GM12864 (cell line): ENCODE measurements around the gene MBTPS2.

Source experiments
- DNase-seq: peaks from one replicate; pipeline ENCODE4 v3.0.0-alpha.2; 2011; ENCODE audit warnings: low read depth
- H3K4me3 ChIP-seq: 2 replicates; pipeline ENCODE4 v1.5.1; 2011; ENCODE audit warnings: mild to moderate bottlenecking, low read depth, low read length, control low read depth
- CTCF ChIP-seq: IDR thresholded peaks from 2 replicates; pipeline ENCODE4 v1.5.1; 2011; ENCODE audit warnings: low read depth, mild to moderate bottlenecking, moderate library complexity, low read length, control low read depth, inconsistent platforms; ENCODE audit errors: missing control alignments

Gene MBTPS2

GRCh38 chrX:21839334-21840192, at the start of gene MBTPS2:
TSS of gene MBTPS2 (plus strand) at chrX:21839617. CDS start at chrX:21839735, 118 bp downstream.
- no peak for TF ChIP-seq CTCF
- peak; percentile 73 for DNase-seq

GRCh38 chrX:21798677-21799219, 40.7 kb upstream of the MBTPS2 start:
- peak; percentile 18 for DNase-seq
- H3K4me3 ChIP-seq: no peak overlapping the region
- TF ChIP-seq CTCF: no peak

More at GRCh38 chrX:21839334-21840192, at the start of gene MBTPS2:
- peak within 1 kb of the TSS; percentile 82 for H3K4me3 ChIP-seq

GRCh38 chrX:21799767-21800166, 39.6 kb upstream of the MBTPS2 start:
- no peak for TF ChIP-seq CTCF
- DNase-seq: no peak
- no peak overlapping the region for H3K4me3 ChIP-seq

- TF ChIP-seq CTCF: no peak
- no peak overlapping the region for H3K4me3 ChIP-seq
- DNase-seq: no peak
Measured at GRCh38 chrX:21800344-21800770, 39.1 kb upstream of the MBTPS2 start.

GRCh38 chrX:21802054-21802670, 37.3 kb upstream of the MBTPS2 start:
- no peak for DNase-seq

GRCh38 chrX:21802839-21803238, 36.6 kb upstream of the MBTPS2 start:
- no peak for DNase-seq
- no peak for TF ChIP-seq CTCF
- no peak overlapping the region for H3K4me3 ChIP-seq

More at GRCh38 chrX:21802054-21802670, 37.3 kb upstream of the MBTPS2 start:
- no peak for TF ChIP-seq CTCF
- no peak overlapping the region for H3K4me3 ChIP-seq
